Islet of Langerhans (tissue), 1 donor: Measurements from ENCODE around the gene DDX20.

Source experiments
- FAIRE-seq: peaks from one replicate; lab custom pipeline; 2011; peaks lifted over from hg19 to GRCh38; lab: Jason Lieb, UNC

The DDX20 gene, protein sequence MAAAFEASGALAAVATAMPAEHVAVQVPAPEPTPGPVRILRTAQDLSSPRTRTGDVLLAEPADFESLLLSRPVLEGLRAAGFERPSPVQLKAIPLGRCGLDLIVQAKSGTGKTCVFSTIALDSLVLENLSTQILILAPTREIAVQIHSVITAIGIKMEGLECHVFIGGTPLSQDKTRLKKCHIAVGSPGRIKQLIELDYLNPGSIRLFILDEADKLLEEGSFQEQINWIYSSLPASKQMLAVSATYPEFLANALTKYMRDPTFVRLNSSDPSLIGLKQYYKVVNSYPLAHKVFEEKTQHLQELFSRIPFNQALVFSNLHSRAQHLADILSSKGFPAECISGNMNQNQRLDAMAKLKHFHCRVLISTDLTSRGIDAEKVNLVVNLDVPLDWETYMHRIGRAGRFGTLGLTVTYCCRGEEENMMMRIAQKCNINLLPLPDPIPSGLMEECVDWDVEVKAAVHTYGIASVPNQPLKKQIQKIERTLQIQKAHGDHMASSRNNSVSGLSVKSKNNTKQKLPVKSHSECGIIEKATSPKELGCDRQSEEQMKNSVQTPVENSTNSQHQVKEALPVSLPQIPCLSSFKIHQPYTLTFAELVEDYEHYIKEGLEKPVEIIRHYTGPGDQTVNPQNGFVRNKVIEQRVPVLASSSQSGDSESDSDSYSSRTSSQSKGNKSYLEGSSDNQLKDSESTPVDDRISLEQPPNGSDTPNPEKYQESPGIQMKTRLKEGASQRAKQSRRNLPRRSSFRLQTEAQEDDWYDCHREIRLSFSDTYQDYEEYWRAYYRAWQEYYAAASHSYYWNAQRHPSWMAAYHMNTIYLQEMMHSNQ

DNA sequence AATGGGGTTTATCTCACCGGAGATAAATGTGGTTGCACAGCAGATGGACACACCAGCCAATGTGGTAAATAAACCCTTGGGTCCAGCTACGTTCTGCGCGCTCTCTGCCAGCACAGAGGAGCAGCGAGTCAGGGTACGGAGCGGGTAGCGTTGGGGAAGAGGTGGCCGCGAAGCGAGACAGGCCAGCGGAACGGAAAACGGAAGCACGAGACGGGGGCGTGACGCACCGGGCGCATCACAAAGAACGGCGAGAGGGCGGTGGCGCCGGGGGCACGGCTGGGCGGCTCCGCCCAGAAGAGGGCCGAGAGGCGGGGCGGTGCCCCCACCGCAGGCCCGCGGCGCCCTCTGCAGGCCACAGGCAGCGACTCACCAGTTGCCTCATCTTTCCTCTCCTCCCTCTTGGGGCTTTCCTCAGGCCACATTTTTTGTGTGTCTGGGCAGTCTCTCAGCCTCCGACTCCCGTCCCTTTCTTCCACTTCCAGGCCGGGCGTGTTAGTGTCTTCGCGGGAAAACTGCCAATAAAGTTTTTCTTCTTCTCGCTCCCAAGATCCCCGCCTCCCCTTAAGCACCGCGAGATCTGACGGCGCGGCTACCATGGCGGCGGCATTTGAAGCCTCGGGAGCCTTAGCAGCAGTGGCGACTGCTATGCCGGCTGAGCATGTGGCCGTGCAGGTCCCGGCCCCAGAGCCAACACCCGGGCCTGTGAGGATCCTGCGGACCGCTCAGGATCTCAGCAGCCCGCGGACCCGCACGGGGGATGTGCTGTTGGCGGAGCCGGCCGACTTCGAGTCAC, at the start of gene DDX20:
DDX20 (plus strand) TSS at position 571 of the 793 bp plus-strand sequence; CDS start at position 595, 24 bp downstream.
- FAIRE-seq = no peak

DNA sequence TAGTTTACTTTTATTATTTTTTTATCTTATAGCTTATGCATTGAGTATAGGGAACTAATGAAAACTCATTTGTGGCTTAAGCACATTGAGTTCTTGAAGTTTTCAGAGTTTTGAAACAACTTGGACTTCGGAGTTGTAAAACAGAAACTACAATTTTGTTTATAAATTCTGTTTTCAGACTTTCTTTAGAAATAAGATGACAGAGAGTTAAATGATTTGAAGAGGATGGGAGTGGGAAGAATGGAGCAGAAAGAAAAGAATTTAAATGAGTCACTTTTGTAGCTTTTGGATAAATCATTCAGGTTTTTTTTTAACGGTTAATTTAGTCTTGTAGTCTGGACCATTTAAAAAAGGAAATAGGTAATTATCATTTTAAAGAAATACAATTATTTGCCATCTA, 48.8 kb upstream of the DDX20 start:
- FAIRE-seq = no peak

DNA sequence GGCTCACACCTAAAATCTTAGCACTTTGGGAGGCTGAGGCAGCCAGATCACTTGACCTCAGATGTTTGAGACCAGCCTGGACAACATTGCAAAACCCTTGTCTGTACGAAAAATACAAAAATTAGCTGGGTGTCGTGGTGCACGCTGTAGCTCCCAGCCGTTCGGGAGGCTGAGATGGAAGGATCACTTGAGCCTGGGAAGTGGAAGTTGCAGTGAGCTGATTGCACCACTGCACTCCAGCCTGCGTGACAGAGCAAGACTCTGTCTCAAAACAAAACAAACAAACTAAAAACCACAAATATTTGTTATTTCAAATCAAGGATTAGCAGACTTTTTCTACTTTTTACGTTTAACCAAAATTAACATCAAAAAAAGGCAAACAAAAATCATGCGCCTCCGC, 47.8 kb upstream of the DDX20 start:
- FAIRE-seq = no peak

DNA sequence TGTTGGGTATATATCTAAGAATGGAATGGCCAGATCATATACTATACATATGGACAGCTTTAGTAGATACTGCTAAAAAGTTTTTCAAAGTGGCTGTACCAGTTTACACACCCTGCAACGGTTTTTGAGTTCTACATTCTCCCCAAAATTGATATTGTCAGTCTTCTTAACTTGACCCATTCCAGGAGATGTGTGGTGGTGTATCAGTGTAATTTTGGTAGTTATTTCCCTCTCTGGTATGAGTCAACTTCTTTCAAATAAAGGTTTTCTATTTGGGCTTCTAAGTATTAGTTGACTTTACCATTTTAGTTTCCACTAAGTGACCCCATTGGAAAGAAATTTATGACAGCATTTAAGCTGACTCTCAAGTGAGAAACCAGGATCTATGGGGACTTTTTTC, 45.7 kb upstream of the DDX20 start:
- FAIRE-seq = no peak

DNA sequence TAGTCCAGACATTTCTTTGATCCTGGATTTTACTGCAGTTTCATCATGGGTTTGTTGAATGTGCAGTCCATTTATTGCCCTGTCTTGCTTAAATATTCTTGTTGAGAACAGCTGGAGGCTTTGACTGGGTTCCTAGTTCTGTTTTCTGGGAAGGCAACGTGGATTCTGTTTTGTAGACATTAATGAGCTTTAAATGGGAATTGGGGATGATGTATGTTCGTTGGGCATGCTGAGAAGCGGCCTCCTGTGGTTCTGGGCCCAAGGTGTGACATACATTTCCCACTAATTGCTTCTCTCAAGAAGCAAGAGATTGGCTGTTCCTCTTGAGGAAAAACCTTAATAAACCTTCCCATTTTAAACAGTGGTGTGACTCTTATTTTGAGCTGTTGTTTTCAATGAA, 39.4 kb upstream of the DDX20 start:
- FAIRE-seq = no peak

DNA sequence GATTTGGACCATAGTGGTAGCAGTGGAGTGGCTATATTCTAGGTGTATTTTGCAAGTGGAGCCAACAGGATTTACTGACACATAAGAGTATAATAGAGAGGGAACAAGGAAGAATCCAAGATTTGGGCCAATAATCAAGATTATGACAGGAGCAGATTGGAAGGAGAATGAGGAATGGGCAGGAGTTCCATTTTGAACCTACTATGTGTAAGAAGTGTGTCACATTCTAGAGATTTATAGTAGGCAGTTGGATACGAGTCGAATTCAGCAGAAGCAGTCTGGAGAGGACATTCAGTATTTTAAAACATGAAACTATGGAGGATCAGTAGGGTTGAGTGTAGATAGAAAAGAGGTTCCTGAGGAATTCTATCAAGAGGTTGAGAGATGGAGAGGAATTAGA, 38.3 kb upstream of the DDX20 start:
- FAIRE-seq = no peak

DNA sequence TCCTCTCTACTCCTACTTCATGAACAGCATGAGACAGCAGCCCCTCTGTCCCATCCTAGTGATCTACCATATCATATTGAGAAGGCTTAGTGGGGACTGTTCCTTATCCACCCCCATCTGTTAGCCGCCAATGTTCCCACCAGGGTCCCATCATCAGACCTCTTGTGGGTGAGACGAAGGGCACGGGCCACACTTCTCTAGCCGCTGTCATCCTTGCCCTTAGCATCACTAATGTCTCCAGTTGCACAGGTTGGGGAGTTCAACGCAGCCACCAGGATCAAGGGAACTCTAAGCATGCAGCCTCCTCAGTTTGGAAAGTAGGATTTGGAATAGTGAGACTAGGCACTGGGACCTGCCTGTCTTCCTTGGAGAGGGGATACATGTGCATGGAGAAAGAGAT, 36.6 kb upstream of the DDX20 start:
- FAIRE-seq = no peak

DNA sequence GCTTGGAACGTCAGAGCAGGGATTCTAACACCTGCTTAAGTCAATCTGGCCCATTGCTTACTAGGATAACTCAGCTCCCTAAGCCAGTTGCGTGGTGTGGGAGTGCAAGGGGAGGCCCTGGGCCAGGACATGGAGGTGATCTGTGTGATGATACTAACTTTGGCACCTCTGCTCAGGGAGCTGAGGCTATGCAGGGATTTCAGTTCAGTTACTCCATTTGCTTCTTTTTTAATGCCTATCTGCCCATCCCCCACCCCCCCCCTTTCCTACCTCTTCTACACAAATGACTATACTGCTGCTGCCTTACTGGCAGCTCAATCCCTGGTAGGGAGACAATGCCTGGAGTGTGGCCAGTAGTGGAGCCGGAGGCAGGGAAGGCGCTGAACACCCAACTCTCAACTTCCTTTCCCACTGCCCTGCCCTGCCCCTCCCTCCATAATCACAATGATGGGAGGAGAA, 36.0 kb upstream of the DDX20 start:
- no peak for FAIRE-seq

DNA sequence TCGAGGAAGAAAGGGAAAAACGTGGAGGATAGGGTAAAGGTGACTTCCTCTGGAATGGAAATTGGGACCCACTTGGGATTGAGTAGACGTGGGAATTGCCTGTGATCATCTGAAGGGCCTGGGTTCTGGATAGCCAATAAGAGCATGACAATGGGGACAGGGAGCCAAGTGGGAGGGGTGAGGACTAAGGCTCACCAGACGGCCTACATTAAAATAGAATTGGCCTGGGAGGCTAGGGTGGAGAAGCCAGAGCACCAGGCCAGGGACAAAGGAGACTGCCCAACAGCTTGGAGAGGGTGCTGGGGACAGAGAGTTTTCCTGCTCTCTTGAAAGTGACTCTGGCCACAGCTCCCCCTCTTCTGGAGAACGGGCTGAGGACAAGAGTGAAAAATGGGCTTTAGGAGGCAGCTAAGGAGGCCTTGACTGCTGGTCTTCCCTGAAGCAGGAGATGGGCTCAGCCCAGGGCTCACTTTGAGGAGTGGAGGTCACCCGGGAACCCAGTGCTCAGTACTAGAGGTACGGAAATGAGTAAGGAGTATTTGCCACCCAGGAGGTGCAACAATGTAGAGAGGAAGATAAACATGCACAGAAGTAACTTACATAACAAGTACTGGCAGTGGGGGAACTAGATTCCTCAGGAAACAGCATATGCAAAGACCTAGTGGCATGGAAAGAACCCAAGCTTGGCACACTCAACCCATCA, 35.3 kb upstream of the DDX20 start:
- no peak for FAIRE-seq

DNA sequence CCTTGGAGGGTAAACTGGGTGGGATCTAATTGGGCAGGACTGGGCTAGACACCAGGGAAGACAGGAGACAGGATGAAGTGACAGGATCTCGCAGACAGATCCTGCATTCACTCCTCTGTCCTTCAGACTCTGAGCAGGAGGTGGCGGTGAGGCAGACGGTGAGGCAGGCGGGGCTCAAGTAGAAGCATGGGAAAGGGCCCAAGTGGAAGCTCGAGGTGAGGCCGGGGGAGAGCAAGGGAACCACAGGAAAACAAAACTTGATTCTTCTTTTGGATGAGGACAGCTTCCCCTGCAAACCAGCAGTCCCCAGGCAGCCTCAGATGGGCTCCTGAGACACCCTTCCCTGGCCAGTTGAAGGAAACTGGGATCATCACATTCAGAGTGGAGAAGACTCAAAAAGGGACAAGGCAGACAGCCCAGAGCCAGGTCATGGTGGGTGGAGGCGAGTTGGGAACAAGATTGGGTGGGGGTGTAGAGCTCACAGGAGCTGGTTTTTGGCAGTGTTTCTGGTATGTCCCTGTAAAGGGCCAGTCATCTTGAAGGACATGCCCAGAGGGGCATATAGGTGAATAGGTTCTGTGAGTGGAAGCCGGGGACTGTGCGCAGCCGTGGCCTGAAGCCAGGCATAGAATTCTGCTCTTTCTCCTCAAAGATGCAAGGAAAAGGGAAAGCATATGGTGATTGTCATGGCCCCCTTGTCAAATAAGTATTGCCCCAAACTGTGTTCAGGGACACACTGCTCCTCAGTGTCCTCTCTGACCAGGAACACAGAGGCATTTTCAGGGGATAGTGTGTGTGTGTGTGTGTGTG, 34.5 kb upstream of the DDX20 start:
- FAIRE-seq = no peak

DNA sequence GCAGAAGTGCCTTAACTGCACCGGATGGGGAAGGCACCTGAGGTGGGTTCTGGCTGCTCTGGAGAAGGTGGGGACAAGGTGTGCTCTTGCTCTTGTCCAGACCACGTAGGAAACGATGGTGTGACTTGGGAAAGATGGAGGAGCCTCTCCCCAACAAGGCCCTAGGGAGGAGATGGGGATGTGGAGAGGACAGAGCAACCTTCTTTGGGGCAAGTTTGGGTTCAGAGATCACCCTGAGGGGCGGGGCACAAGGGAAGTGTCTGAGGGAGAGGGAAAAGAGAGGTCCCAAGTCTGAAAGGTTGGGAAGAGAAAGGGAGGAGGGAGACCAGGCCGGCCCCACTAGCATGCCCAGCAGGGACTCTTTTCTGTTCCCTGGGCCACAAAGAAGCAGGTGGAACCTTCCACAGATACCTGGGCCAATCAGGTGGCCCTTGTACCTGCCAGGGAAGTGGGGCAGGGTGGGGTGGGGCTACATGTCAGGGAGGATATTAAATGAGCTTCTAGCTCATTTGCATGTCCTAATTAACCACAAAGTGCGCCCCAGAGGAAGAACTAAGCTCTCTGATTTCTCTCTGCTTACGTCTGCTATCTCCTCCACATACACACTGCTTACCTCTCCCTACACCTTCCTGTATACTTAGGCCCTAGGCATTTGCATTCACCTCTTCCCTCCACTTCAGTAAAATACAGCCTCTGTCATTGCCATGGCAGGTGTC, 32.5 kb upstream of the DDX20 start:
- no peak for FAIRE-seq

DNA sequence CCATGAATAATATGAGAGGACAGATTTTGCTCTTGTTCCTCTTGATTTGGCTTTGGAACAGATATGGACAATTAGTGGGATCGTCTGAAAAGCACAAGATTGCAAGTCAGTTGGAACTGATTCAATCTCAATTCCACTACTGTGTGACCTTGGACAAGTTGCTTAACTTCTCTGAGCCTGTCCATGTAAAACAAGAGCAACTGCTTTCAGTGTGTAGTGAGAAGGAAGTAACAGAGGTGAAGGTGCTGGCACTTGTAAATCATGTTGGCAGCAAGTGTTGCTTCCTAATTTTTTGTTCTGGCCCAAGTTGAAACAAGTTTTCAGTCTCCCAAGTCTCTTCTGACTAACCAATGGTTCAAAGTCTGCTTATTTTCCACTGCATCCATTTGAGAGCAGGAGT, 31.8 kb upstream of the DDX20 start:
- no peak for FAIRE-seq

DNA sequence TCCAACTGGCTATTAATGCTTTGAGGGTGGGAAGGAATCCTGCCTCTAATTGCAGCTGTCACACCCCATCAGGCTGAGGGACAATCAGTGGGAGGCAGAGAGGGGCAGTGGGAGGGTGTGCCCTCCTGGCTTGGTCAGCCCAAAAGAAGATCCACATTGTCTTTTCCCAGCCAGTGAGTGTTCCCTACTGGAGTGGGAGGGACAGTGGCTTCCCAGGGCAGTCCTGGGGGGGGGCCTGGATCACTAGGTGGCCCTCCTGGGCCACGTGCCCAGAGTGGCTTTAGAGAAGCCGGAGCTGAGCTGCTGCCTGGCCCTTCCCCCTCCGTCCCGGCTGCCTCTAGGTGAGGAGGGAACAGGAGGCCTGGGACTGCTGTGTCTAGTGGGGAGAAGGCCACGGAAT, 30.5 kb upstream of the DDX20 start:
- FAIRE-seq = no peak

DNA sequence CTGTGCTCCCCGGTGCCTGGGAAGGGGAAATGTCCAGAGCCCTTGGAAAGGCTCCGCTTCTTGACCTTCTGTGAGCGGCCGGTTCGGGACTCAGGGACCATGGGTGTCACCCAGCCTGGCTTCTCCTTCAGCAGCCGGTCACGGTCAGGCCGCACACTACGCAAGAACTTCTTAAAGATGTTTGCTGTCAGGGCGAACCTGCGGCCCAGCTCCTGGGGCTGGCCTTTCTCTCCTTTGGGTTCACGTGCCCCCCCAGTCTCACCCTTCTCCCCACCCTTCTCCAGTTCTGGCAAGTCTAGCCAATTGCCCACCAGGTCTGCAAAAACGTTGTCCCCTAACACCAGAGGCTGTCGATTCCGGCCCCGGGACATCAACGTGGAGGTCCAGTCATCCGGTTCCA, 28.6 kb upstream of the DDX20 start:
- FAIRE-seq = no peak

DNA sequence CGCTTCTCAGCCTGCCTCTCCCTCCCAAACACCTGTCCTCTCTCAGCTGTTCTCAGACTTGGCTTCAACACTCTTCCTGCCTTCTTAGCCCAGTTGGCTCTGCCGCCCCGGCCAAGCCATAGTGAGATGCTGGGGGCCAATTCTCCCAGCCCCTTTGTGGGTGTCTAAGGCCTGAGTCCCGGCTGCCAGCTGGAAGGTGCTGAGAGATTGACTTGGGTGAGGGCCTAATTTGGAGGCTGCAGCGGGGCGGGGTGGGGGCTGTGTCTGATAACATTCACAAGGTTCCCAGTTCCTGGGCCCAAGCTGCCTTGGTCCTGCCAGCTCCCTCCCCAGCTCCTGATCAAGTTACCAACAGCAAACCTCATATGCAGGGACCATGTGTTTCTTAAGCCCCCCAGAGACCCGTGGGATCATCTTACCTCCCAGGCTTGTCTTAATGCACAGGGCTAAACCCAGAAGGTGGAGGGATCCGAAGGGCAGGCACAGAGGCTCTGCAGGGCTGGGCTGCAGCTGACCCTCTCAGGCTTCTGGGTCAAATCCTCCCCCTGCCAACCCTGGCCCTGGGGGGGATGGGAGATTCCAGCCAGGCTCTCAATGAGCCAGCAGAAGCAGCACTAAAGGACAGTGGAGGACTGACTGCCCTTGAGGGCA, 26.3 kb upstream of the DDX20 start:
- FAIRE-seq = no peak

DNA sequence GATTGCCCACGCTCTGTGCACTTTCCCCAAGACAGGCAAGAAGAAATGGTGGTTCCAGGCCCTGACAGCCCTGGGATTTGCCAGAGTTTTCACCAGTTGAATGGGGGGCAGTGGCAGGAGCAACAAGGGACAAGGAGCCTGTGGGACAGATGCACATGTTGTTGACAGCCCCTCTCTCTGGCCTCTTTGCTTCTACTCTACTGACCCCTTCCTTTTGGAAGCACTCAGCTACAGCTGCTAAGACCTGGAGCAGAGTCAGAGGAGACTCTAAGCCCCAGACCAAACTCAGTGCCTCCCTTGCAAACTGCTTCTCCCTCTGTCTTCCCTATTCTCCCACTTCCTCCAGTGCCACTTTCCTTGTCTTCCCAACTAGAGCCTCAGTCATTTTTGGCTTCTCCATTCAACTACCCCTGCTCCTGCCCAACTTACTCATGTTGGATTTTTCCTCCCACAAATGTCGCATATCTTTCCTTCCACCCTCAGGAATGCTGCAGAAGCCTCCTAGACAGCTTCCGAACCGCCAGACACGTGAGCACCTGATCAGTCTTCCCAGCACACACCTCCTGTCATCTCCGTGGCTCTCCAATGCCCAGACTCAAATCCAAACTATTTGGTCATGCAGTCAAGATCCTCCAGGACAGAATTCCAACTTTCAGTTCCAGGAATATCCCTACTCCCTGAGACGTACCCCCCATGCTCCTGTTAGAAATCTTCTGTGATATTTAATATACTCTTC, 25.6 kb upstream of the DDX20 start:
- FAIRE-seq = no peak

DNA sequence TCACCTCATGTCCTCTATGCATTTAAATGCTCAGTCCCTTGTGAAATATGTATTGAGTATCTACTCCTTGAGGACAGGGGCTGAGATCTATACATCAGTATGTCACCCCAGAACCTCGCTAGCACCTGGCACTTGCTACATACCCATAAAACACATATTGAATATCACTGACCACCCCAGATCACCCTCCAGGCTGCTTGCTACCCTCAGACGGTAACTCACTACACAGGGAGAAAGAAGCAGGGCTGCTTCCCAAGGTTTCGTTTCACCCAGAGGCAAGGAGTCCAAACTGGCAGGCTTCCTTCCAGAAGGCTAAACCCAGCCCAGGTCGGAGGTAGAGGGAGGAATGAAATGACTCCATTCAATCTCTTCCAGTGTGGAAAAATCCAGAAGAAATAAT, 25.0 kb upstream of the DDX20 start:
- no peak for FAIRE-seq

DNA sequence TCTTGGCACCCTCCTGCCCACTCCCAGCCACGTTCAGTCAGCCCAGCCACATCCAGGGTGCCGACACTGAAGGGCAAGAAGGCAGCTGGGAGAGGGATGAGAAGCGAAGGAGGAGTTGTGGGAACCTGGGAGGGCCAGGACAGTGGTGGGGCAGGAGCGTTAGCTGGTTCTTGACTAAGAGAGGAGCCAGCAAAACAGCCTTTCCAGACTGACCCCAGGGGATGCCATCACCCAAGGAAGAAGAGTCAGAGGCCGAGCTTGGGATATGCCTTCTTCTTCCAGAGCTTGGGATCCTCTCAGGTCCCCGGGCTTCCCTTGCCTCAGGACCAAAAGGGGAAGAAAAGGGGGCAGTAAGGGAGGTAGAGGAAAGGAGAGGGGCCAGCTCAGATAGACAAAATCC, 23.7 kb upstream of the DDX20 start:
- FAIRE-seq = no peak

DNA sequence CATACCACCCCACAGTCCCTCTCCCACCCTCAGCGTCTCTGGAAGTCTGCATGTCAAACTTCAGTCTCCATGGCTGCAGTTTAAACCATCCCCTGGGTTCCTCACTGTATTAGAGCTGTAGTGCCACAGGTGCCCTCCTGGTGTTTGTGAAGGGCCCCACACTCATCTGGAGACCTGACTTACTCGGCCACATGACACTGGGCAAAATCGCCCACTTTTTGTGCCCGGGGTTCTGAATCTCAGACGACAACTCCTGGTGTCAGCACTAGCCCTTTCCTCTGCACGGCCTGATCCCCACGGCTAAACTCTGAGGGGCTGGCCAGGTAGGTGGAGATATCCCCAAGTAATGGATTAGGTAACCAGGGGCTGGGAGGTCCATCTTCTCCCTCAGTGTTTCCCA, 23.0 kb upstream of the DDX20 start:
- no peak for FAIRE-seq
